ENCODE results near the gene FAM174B.
A peak's percentile ranks its signal among the peaks of the same experiment; 100 is the strongest.

The FAM174B gene

GRCh38 chr15:92664178-92664900, 8.8 kb upstream of the FAM174B start:
- DNase-seq = no peak

- DNase-seq = peak; percentile 30 to 47
Observed at GRCh38 chr15:92663250-92663951, 7.8 kb upstream of the FAM174B start.

GRCh38 chr15:92662762-92663161, 7.2 kb upstream of the FAM174B start:
- DNase-seq = no peak

DNA sequence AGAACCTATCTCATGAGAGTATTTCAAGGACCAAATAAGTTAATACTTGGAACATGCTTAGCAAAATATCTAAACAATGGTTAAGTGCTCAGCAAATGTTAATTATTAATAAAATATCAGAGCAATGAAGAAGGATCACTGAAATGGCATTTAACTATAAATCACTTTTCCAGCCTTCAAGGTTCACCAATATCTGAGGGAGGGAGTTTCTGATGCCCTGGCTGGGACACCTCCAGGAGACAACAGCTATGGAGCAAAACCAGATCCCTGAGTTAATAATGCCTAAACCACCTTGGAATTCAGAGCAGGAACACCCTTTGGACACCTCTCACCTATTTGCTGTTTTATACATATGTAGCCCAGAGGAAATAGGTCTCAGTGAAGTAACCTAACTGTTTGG, 6.4 kb upstream of the FAM174B start:
- DNase-seq = no peak

DNA sequence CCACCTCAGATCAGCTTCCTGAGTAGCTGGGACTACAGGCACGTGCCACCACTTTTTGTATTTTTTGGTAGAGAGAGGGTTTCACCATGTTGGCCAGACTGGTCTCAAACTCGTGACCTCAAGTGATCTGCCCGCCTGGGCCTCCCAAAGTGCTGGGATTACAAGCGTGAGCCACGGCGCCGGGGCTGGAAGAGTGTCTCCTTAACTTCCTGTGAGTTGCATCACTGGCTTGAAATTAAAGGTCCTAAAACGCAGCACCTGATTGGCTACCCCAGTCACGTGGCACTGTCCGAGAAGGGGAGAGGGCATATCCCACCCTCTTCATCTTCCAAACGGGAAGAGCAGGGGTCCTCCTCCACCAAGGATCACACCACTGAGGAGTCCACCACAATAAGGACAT, 5.5 kb upstream of the FAM174B start:
- DNase-seq = no peak

GRCh38 chr15:92657486-92657885, 1.9 kb upstream of the FAM174B start:
- DNase-seq = no peak

DNA sequence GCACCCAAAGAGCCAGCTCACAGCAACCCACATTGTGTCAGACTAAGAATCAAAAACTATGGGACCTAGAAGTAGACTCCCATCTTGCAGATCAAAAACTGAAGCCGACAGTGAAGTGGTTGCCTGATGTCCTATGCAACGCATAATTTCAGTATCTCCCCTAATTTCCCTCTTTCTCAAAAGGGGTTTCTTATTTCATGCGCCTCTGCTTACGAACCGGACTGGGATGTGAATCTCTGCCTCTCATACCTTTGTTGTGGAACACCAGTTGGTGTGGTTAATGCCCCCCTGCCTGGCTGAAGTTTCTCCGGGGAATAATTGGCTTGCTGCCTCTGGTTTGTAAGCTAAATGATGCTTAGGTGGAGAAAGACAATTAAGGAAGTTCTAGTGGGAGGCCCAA, 514 bp upstream of the FAM174B start:
- DNase-seq = no peak

DNA sequence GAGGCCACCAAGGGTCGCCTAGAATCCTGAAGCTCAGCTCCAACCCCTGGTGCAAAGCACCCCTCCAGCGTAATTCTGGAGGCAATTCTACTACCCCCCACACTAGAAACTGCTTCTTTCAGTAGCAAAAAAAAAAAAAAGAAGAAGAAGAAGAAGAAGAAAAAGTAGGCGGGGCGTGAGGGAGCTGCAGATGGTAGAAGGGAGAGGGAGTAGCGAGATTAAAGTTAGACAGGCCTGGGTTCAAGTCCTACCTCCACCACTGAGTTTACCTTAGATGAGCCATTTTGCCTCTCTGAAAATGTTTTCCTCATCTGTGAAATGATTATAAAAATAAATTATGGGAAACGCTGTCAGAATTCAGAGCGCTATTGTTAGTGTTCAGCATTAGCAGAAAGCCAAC, 913 bp downstream of the FAM174B start:
- DNase-seq = no peak

- DNase-seq = no peak
Observed at GRCh38 chr15:92653836-92654539, 1.6 kb downstream of the FAM174B start.

DNA sequence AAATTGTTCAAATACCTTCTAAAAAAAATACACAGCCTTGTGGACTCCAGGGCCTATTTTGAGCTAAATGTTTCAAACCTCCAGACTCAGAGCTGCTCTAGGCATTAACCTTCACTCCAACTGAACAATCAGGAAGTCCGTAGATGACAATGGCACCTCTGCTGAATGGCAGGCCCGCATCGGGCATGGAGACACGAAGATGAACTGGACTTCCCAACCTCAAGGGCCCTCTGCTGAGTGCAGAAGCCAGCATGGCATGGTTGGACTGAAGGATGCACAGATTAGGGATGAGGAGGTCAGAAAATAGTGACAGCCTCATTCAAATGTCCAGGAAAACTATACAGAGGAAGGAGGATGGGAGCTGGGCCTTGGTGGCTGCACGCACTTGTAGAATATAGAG, 2.2 kb downstream of the FAM174B start:
- DNase-seq = no peak

DNA sequence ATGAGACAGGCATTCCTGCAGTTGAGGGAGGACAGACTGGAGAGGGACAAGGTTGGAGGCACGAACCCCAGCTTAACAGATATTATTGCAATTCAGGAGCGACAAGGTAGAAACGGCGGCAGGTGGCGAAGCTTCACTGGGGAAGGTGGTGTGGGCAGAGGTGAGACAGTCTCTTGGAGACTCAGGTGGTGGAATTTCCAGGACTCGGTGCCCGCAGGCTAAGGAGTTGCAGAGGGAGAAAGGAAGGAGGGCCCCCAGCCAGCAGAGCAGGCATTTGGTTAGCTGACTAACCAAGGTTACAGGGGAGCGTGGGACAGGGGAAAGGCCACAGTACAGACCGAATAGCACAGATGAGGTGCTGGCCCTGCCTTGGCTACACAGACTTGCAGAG, 3.0 kb downstream of the FAM174B start:
- no peak for DNase-seq

DNA sequence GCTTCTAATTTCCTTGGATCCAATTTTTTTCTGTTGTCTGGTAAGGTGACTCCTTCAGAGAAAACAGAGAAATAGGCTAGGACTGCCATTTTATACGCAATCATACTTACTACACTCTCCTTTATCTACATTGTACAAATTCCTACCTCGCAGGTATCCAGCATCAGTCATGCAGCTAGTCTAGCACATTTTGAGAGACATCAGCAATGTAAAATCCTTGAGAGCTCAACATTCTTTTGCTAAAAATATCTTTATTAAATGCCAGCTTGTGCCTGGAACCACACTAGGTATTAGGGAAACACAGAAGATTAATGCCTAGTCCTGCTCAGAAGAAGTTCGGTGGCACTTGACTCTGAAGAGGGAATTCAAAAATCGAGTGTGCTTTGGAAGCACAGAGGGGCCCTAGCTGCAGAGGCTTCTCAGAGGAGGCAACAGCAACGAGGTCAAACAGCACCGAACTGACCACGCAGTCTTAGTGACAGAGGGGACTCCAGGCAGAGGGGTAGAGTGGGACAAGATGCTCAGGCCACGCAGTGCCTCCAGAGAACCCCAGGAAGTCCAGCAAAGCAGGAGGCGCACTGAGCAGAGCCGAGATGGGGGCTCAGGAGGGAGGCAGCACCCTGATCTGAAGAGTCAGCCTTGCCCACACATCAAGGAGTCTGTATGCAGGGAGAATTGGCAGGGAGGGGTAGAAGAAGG, 3.5 kb downstream of the FAM174B start:
- no peak for DNase-seq

- no peak for DNase-seq
Observed at GRCh38 chr15:92650966-92651365, 4.6 kb downstream of the FAM174B start.

- DNase-seq = no peak
Observed at GRCh38 chr15:92650256-92650655, 5.3 kb downstream of the FAM174B start.

GRCh38 chr15:92648190-92648875, 7.2 kb downstream of the FAM174B start:
- no peak for DNase-seq

GRCh38 chr15:92647467-92648163, 8.0 kb downstream of the FAM174B start:
- no peak for DNase-seq

- DNase-seq = no peak
Observed at GRCh38 chr15:92646216-92646615, 9.4 kb downstream of the FAM174B start.

DNA sequence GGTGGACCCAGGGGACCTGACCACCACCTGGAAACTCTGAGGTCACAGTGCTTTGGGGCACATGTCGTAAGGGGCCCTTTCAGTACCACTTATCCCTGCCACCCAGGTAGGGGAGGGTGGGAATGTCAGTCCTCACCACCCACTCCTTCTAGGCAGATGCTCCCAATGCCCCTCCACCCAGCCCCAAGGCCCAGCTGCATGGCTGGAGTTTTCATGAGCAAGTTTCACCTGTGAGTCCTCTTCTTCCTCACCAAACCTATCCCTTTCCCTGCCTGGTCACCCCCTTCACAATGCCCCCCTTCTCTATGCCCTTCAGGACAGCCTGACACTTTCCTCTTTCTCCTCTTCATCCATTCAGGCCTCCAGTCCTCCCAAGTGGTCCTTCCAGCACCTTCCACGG, 9.8 kb downstream of the FAM174B start:
- DNase-seq = no peak

DNA sequence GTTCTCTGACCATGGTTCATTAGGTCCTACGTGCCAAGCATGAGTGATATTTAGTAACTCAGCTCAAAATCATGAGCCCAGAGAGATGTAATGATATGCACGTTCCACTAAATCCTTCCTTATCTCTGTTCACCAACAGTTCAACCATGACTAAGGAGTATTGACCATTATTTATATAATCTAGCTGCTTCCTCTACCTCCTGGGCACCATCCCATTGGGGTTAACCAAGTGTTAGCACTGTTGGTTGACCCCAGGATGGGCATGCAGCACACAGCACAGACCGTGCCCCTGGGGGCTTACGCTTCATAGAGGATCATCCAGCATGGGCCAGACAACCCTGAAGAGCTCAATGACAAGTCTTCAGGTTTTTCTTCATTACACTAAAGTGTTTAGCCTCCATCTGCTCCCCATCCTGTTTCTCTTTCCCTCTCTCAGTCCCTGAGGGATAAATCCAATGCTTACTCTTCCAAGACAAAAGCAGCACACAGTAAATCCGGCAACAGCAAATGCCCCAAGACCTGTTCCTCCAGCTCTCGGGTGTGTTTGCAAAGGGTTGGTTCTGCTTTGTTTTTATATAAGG, 10.4 kb downstream of the FAM174B start:
- no peak for DNase-seq

DNA sequence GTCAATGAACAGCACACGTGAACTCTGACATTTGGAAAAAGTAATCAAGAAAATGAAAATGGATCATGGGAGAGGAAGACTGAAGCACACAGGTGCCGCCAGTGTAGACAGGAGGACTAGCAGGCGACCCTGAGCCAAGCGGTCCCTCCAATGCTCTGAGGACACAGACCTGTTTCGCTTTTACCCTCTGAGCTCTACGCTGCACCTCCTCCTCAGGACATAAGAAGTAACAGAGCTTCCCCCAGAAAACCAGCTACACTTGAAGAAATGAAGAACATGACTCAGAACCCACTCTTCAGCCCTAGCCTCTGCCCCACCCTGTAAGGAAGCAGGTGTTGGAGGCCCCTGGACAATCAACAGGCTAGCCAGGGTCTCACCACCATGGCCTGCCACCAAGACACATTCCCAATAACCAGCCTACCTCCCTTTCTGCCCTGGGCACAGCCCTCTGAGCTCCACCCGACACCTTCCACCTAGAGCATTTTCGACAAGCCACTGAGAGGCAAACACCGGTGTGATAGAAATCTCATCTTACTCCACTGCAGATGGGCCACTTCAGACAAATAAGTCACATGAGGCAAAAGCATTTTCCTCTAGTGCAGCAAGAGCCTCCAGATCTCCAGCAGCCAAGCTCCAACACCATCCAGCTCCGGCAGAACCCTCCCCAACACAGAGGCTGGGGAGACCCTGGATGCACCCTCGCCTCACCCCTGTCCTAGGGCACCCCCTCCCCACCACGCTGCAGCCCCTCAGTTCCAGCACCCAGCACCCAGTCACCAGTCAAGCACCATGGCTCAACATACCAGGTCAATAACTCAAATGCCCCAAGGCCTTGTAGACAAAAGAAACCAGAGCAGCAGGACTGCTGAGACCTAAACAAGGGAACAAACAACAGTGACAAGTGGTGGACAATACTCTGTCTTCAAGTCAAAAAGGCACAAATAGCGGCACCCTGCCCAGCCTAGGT, 11.4 kb downstream of the FAM174B start:
- no peak for DNase-seq

Measured in stimulated activated CD4-positive, alpha-beta T cell treated with anti-CD3 and anti-CD28 coated beads, Interleukin-2, amount 100 ng/mL, for 24 hours (primary cell).